ENCODE results near the gene NEURL2. TPM values are rescaled to one million over a fixed set of nuclear protein-coding genes. Genes with fewer than 3 reads are reported as not detected.

The NEURL2 gene
- polyA plus RNA-seq, 3 donors: 0.14 to 1.1 TPM; not detected in 1

- no peaks in the 10 kb centered on the region for H3K79me2 ChIP-seq (ENCODE audit: insufficient read depth, low read length)
- Mint-ChIP-seq H3K27me3 (ENCODE audit: low read depth in 3 of 3) (peaks cover 1 to 2% (median 2%) of the 10 kb centered on the region in 3 donors), H3K4me3 (no peak overlapping the region), H3K36me3 (peaks cover 0 to 1% of the 10 kb centered on the region in 2 donors), H3K4me1 (peaks cover 36% of the 10 kb centered on the region), H3K27ac (no peak overlapping the region), H3K9me3 (peaks cover 0 to 3% (median 0%) of the 10 kb centered on the region in 7 donors)
- 95% methylated on average over 12 of the region's 17 CpGs for WGBS (ENCODE audit: insufficient coverage)
- no peaks in the 10 kb centered on the region for H4K20me1 ChIP-seq (ENCODE audit: insufficient read depth, low read length)
- no peak overlapping the region for H3K9ac ChIP-seq (ENCODE audit: insufficient read depth, low read length, poor library complexity, severe bottlenecking)
- H3K4me2 ChIP-seq (replicated peaks; ENCODE audit: extremely low read depth, low read length, poor library complexity, severe bottlenecking): no peak overlapping the region
- DNase-seq: no peak
- H2AFZ ChIP-seq (ENCODE audit: insufficient read depth, low read depth, low read length, poor library complexity, severe bottlenecking): no peak overlapping the region
- no peak overlapping the region for H3K4me3 ChIP-seq (replicated peaks in 1 of 3; ENCODE audit: low read depth in 2 of 3, low read length in 3 of 3)
- TF ChIP-seq, protein P1, sequence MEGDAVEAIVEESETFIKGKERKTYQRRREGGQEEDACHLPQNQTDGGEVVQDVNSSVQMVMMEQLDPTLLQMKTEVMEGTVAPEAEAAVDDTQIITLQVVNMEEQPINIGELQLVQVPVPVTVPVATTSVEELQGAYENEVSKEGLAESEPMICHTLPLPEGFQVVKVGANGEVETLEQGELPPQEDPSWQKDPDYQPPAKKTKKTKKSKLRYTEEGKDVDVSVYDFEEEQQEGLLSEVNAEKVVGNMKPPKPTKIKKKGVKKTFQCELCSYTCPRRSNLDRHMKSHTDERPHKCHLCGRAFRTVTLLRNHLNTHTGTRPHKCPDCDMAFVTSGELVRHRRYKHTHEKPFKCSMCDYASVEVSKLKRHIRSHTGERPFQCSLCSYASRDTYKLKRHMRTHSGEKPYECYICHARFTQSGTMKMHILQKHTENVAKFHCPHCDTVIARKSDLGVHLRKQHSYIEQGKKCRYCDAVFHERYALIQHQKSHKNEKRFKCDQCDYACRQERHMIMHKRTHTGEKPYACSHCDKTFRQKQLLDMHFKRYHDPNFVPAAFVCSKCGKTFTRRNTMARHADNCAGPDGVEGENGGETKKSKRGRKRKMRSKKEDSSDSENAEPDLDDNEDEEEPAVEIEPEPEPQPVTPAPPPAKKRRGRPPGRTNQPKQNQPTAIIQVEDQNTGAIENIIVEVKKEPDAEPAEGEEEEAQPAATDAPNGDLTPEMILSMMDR (IDR thresholded peaks at IDR 0.05): no peak
- H3K27me3 ChIP-seq (ENCODE audit: control insufficient read depth in 2 of 2, insufficient read depth in 2 of 2, low read length in 2 of 2): no peaks in the 10 kb centered on the region
- intact Hi-C loops (cut with micrococcal nuclease): no loop called here
- H3K27ac ChIP-seq (ENCODE audit: low read depth in 1 of 2, low read length in 2 of 2): no peak overlapping the region
- peaks cover 30 to 31% of the 10 kb centered on the region in 2 donors for H3K4me1 ChIP-seq (ENCODE audit: control insufficient read depth in 1 of 2, insufficient read depth in 2 of 2, low read length in 2 of 2)
- H3K36me3 ChIP-seq (replicated peaks in 1 of 2; ENCODE audit: control insufficient read depth in 1 of 2, insufficient read depth in 2 of 2, low read length in 2 of 2): no peaks in the 10 kb centered on the region
- no peaks in the 10 kb centered on the region for H3K9me3 ChIP-seq (replicated peaks in 1 of 2; ENCODE audit: control insufficient read depth in 1 of 2, insufficient read depth in 1 of 2, low read length in 2 of 2)
Observed at GRCh38 chr20:45907219-45907948, 16.4 kb upstream of the NEURL2 start.

GRCh38 chr20:45905505-45906079 is 14.6 kb upstream of the NEURL2 start:
- Histone ChIP-seq H3K9me3 (replicated peaks in 1 of 2; ENCODE audit: control insufficient read depth in 1 of 2, insufficient read depth in 1 of 2, low read length in 2 of 2) (no peaks in the 10 kb centered on the region), H3K4me1 (ENCODE audit: control insufficient read depth in 1 of 2, insufficient read depth in 2 of 2, low read length in 2 of 2) (peaks cover 14 to 15% of the 10 kb centered on the region in 2 donors), H3K9ac (ENCODE audit: insufficient read depth, low read length, poor library complexity, severe bottlenecking) (no peak overlapping the region), H3K4me2 (replicated peaks; ENCODE audit: extremely low read depth, low read length, poor library complexity, severe bottlenecking) (no peak overlapping the region), H3K36me3 (replicated peaks in 1 of 2; ENCODE audit: control insufficient read depth in 1 of 2, insufficient read depth in 2 of 2, low read length in 2 of 2) (no peaks in the 10 kb centered on the region), H3K4me3 (replicated peaks in 1 of 3; ENCODE audit: low read depth in 2 of 3, low read length in 3 of 3) (no peak overlapping the region), H3K27me3 (ENCODE audit: control insufficient read depth in 2 of 2, insufficient read depth in 2 of 2, low read length in 2 of 2) (no peaks in the 10 kb centered on the region), H2AFZ (ENCODE audit: insufficient read depth, low read depth, low read length, poor library complexity, severe bottlenecking) (no peak overlapping the region), H3K27ac (ENCODE audit: low read depth in 1 of 2, low read length in 2 of 2) (no peak overlapping the region), H4K20me1 (ENCODE audit: insufficient read depth, low read length) (no peaks in the 10 kb centered on the region), H3K79me2 (ENCODE audit: insufficient read depth, low read length) (no peaks in the 10 kb centered on the region)
- Mint-ChIP-seq H3K27me3 (ENCODE audit: low read depth in 3 of 3) (peaks cover 0 to 2% (median 0%) of the 10 kb centered on the region in 3 donors), H3K4me3 (no peak overlapping the region), H3K9me3 (no peaks in the 10 kb centered on the region), H3K27ac (no peak overlapping the region), H3K36me3 (no peaks in the 10 kb centered on the region), H3K4me1 (peaks cover 21% of the 10 kb centered on the region)
- no peak for DNase-seq
- intact Hi-C loops (cut with micrococcal nuclease): no loop called here
- WGBS (ENCODE audit: insufficient coverage): 100% methylated on average over 3 of the region's 8 CpGs
- TF ChIP-seq, protein P1 (IDR thresholded peaks at IDR 0.05): no peak
